ENCODE results near the gene PRKCE. TPM values are rescaled to one million over a fixed set of nuclear protein-coding genes. Genes with fewer than 3 reads are reported as not detected.

Gene PRKCE
- total RNA-seq, 3 donors from 2014 or later (not counting 1 experiment from before 2014, with no cell fraction given) = 35.2 to 42.1 (median 38.6) TPM

GRCh38 chr2:46002947-46003346, 351.5 kb downstream of the PRKCE start:
- no peaks in the 10 kb centered on the region for H3K4me1 ChIP-seq (ENCODE audit: control insufficient read depth, insufficient read depth, low read length)
- no peak overlapping the region for H3K27ac ChIP-seq (ENCODE audit: low read length)
- no peak overlapping the region for H3K4me3 Mint-ChIP-seq
- 81% methylated on average over 2 of the region's 2 CpGs for WGBS (ENCODE audit: insufficient coverage)
- ATAC-seq (no peak), DNase-seq (no peak)
- H3K36me3 ChIP-seq (ENCODE audit: control insufficient read depth, insufficient read depth, low read length) = peaks cover 15% of the 10 kb centered on the region
- H3K27me3 Mint-ChIP-seq (ENCODE audit: low read depth in 2 of 2) = no peaks in the 10 kb centered on the region
- H3K4me1 Mint-ChIP-seq = no peaks in the 10 kb centered on the region
- no peak overlapping the region for H3K27ac Mint-ChIP-seq
- H3K36me3 Mint-ChIP-seq = peaks cover 15% of the 10 kb centered on the region
- no peaks in the 10 kb centered on the region for H3K9me3 ChIP-seq (ENCODE audit: control insufficient read depth, insufficient read depth, low read length)
- intact Hi-C loops (cut with micrococcal nuclease) = no loop called here
- no peaks in the 10 kb centered on the region for H3K9me3 Mint-ChIP-seq
- H3K4me3 ChIP-seq (ENCODE audit: low read length) = no peak overlapping the region
- TF ChIP-seq CTCF (IDR thresholded peaks at IDR 0.05) = no peak
- H3K27me3 ChIP-seq (ENCODE audit: control insufficient read depth, insufficient read depth, low read length) = no peaks in the 10 kb centered on the region

GRCh38 chr2:46003903-46004473, 352.5 kb downstream of the PRKCE start:
- no peak overlapping the region for H3K4me3 Mint-ChIP-seq
- H3K9me3 Mint-ChIP-seq = no peaks in the 10 kb centered on the region
- Histone ChIP-seq H3K4me1 (ENCODE audit: control insufficient read depth, insufficient read depth, low read length) (no peaks in the 10 kb centered on the region), H3K4me3 (ENCODE audit: low read length) (no peak overlapping the region), H3K9me3 (ENCODE audit: control insufficient read depth, insufficient read depth, low read length) (no peaks in the 10 kb centered on the region), H3K27me3 (ENCODE audit: control insufficient read depth, insufficient read depth, low read length) (no peaks in the 10 kb centered on the region), H3K27ac (ENCODE audit: low read length) (no peak overlapping the region), H3K36me3 (ENCODE audit: control insufficient read depth, insufficient read depth, low read length) (peaks cover 17% of the 10 kb centered on the region)
- H3K27ac Mint-ChIP-seq = no peak overlapping the region
- H3K36me3 Mint-ChIP-seq = peaks cover 15% of the 10 kb centered on the region
- 92% methylated on average over 9 of the region's 9 CpGs for WGBS (ENCODE audit: insufficient coverage)
- ATAC-seq (no peak), DNase-seq (no peak)
- no peak for TF ChIP-seq CTCF (IDR thresholded peaks at IDR 0.05)
- no peaks in the 10 kb centered on the region for H3K27me3 Mint-ChIP-seq (ENCODE audit: low read depth in 2 of 2)
- intact Hi-C loops (cut with micrococcal nuclease) = no loop called here
- H3K4me1 Mint-ChIP-seq = no peaks in the 10 kb centered on the region

- no peaks in the 10 kb centered on the region for H3K27me3 ChIP-seq (ENCODE audit: control insufficient read depth, insufficient read depth, low read length)
- Mint-ChIP-seq H3K36me3 (peaks cover 15% of the 10 kb centered on the region), H3K4me1 (no peaks in the 10 kb centered on the region), H3K4me3 (no peak overlapping the region), H3K27ac (no peak overlapping the region), H3K9me3 (no peaks in the 10 kb centered on the region), H3K27me3 (ENCODE audit: low read depth in 2 of 2) (no peaks in the 10 kb centered on the region)
- H3K36me3 ChIP-seq (ENCODE audit: control insufficient read depth, insufficient read depth, low read length) = peaks cover 17% of the 10 kb centered on the region
- H3K4me1 ChIP-seq (ENCODE audit: control insufficient read depth, insufficient read depth, low read length) = no peaks in the 10 kb centered on the region
- ATAC-seq (no peak), DNase-seq (no peak)
- H3K9me3 ChIP-seq (ENCODE audit: control insufficient read depth, insufficient read depth, low read length) = no peaks in the 10 kb centered on the region
- no peak for TF ChIP-seq CTCF (IDR thresholded peaks at IDR 0.05)
- no peak overlapping the region for H3K4me3 ChIP-seq (ENCODE audit: low read length)
- WGBS (ENCODE audit: insufficient coverage) = 98% methylated on average over 7 of the region's 7 CpGs
- intact Hi-C loops (cut with micrococcal nuclease) = no loop called here
- no peak overlapping the region for H3K27ac ChIP-seq (ENCODE audit: low read length)
Observed at GRCh38 chr2:46006473-46007025, 355.1 kb downstream of the PRKCE start.

GRCh38 chr2:46007412-46007811, 355.9 kb downstream of the PRKCE start:
- DNase-seq (no peak), ATAC-seq (no peak)
- Histone ChIP-seq H3K9me3 (ENCODE audit: control insufficient read depth, insufficient read depth, low read length) (no peaks in the 10 kb centered on the region), H3K27ac (ENCODE audit: low read length) (no peak overlapping the region), H3K36me3 (ENCODE audit: control insufficient read depth, insufficient read depth, low read length) (peaks cover 13% of the 10 kb centered on the region), H3K4me3 (ENCODE audit: low read length) (no peak overlapping the region), H3K4me1 (ENCODE audit: control insufficient read depth, insufficient read depth, low read length) (no peaks in the 10 kb centered on the region), H3K27me3 (ENCODE audit: control insufficient read depth, insufficient read depth, low read length) (no peaks in the 10 kb centered on the region)
- intact Hi-C loops (cut with micrococcal nuclease) = no loop called here
- Mint-ChIP-seq H3K36me3 (peaks cover 13% of the 10 kb centered on the region), H3K27me3 (ENCODE audit: low read depth in 2 of 2) (no peaks in the 10 kb centered on the region), H3K4me1 (no peaks in the 10 kb centered on the region), H3K4me3 (no peak overlapping the region), H3K9me3 (no peaks in the 10 kb centered on the region), H3K27ac (no peak overlapping the region)
- no peak for TF ChIP-seq CTCF (IDR thresholded peaks at IDR 0.05)
- WGBS (ENCODE audit: insufficient coverage) = 96% methylated on average over 11 of the region's 11 CpGs
